Fibroblast of mammary gland (primary cell): Measurements from ENCODE around the gene CUL5.
"Not testable (repeated sequence)": the region's sequence is repeated elsewhere in the genome, so short reads cannot be mapped to it uniquely, and the experiment has no call there.

Source experiments
- DNase-seq: peaks from one replicate; pipeline ENCODE4 v3.0.0-alpha.2; 2010; ENCODE audit warnings: low read depth
- H3K4me3 ChIP-seq: 2 replicates; pipeline ENCODE4 v1.5.1; 2011; ENCODE audit warnings: low read depth, mild to moderate bottlenecking, low read length, moderate library complexity; ENCODE audit not compliant: control insufficient read depth
- CTCF ChIP-seq: conservative IDR thresholded peaks from 2 replicates; pipeline ENCODE4 v1.5.1; 2011; ENCODE audit warnings: low read depth, low read length, inconsistent platforms; ENCODE audit not compliant: control insufficient read depth, insufficient read depth

CUL5 gene

DNA sequence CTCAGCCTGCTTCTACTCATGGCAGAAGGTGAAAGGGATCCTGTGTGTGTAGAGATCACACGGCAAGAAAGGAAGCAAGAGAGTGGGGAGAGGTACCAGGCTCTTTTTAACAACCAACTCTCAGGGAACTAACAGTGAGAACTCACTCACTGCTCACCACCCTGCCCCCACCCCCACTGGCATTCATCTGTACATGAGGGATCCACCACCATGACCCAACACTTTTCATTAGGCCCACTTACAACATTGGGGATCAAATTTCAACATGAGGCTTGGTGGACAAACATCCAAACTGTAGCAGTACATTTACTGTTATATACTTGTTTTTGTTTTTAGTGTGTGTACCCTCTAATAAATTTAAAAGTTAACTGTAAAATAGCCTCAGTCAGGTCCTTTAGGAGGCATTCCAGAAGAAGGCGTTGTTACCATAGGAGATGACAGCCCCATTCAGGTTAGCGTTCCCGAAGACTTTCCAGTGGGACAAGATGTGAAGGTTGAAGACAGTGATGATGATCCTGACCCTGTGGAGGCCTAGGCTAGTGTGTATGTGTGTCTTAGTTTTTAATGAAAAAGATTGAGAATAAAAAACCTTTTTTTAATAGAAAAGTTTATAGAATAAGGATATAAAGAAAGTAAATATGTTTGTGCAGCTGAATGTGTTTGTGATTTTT lies 11.3 kb downstream of the CUL5 start:
- no peak for TF ChIP-seq CTCF
- DNase-seq, result peak; percentile 54

GRCh38 chr11:108025387-108026080 lies 16.8 kb downstream of the CUL5 start:
- H3K4me3 ChIP-seq, result no peak overlapping the region
- TF ChIP-seq CTCF, result no peak
- no peak for DNase-seq

More for the DNA sequence above, 11.3 kb downstream of the CUL5 start:
- H3K4me3 ChIP-seq, result no peak overlapping the region

GRCh38 chr11:108027057-108027456 lies 18.4 kb downstream of the CUL5 start:
- no peak overlapping the region for H3K4me3 ChIP-seq
- TF ChIP-seq CTCF, result no peak
- DNase-seq, result no peak

DNA sequence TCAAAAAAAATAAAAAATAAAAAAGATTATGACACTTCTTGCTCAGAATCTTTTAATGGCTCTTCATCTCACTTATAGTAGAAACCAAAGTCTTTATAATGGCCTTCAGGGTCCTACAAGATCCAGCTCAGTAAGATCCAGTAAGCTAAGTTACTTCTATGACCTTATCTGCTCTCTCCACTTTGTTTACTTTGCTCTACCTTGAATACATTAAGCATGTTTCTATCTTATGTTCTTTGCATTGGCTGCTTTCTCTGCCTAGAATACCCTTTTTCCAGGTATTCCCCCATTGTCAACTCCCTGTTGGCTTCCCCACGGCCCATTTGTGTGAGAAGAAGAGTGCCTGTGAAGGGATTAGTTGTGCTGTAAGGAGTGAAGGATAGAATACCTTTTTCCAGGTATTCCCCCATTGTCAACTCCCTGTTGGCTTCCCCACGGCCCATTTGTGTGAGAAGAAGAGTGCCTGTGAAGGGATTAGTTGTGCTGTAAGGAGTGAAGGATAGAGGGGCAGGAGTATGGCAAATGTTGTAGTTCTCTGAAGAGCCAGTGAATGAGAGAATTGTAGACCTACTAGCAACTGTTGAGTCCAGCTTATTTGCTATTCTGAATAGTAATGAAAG lies 20.2 kb downstream of the CUL5 start:
- not testable (repeated sequence) for H3K4me3 ChIP-seq, DNase-seq

GRCh38 chr11:108031604-108032003 lies 22.9 kb downstream of the CUL5 start:
- DNase-seq, H3K4me3 ChIP-seq: not testable (repeated sequence)

DNA sequence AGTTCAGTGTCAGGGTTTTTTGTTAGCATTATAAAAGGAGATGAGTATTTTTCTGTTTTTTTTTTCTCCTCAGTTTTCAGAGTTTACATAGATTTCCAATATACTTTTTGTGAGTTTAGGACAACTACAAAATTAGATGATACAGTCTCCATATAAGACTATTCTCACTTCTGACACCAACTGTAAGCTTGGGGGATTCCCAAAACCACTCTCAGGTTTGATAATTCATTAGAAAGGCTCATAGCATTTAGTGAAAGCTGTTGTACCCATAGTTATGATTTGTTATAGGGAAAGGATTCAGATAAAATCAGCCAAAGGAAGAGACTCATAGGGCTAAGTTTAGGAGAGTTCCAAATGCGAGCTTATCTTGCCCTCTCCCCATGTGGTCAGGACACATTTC lies 24.1 kb downstream of the CUL5 start:
- DNase-seq, result no peak
- no peak overlapping the region for H3K4me3 ChIP-seq
- no peak for TF ChIP-seq CTCF

DNA sequence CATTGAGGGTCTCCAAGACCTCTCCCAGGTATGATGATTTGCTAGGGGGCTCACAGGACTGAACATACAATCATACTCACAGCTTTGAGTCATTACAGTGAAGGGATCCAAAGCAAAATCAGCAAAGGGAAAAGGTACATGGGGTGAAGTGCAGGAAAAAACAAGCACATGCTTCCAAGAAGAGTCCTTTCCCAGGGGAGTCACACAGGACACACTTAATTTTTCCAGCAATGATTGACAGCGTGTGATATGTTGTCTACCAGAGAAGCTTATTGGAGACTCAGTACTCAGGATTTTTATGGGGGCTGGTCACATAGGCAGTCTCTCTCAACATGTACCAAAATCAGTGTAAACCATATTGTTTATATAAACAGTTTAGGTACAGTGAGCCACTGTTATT lies 25.3 kb downstream of the CUL5 start:
- no peak overlapping the region for H3K4me3 ChIP-seq
- TF ChIP-seq CTCF, result no peak

More for the DNA sequence above, 25.3 kb downstream of the CUL5 start:
- no peak for DNase-seq
